GM18517 (cell line): ENCODE data around the gene PKLR.
A peak's percentile ranks its signal among the peaks of the same experiment; 100 is the strongest.
"Not testable (repeated sequence)": the region's sequence is repeated elsewhere in the genome, so short reads cannot be mapped to it uniquely, and the experiment has no call there.

ENCODE experiments used
- ATAC-seq: cut with Tn5 transposase; IDR thresholded peaks from one replicate; pipeline ENCODE4 v1.9.1; 2021; ENCODE audit warnings: mild to moderate bottlenecking, moderate library complexity; ENCODE audit not compliant: unreplicated experiment

PKLR gene

DNA sequence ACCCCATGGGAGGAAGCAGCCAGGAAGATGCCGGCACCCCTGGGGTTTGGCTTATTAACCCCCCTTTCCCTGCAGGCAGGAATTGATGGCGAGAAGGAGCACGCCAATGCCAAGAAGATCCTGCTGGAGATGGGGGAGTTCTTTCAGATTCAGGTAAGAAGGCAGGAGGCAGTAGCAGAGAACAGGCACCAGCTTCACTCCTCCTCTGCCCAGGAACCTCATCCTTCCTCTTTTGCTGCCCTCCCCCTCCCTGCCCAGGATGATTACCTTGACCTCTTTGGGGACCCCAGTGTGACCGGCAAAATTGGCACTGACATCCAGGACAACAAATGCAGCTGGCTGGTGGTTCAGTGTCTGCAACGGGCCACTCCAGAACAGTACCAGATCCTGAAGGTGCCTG lies 18.3 kb upstream of the PKLR start:
- no peak for ATAC-seq

DNA sequence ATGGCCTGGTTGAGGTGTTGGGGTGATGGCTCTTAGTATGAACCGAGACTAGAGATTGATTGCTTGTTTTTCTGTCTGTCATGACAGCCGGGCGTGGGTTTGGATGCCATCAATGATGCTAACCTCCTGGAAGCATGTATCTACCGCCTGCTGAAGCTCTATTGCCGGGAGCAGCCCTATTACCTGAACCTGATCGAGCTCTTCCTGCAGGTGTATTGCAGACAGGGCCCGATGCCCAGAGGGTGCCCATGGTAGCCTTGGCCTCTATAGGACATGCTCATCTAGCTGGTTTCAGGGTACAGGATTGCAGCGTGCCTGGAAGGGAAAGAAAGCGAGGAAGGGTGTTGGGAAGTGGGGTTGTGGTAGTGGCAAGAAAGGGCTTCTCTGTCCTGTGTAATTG lies 16.8 kb upstream of the PKLR start:
- ATAC-seq = no peak

DNA sequence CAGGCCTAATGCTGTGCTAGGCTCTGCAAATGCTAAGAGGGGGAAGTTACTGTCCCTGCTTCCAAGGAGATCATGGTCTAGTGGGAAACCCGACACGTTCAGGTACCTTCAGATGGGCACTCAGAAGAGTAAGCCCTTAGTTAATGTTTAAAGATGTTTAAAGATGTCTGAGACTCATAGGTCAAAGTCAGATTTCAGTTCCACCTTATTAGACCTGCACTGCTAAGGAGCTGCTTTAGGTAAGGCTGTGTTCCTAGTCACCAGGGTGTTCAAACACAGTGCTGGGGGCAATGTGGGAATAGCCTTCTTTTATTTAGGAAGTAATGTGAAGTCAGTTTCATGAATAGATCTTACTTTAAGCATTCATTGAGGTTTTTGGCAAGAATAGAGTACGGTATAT lies 15.7 kb upstream of the PKLR start:
- ATAC-seq = no peak

DNA sequence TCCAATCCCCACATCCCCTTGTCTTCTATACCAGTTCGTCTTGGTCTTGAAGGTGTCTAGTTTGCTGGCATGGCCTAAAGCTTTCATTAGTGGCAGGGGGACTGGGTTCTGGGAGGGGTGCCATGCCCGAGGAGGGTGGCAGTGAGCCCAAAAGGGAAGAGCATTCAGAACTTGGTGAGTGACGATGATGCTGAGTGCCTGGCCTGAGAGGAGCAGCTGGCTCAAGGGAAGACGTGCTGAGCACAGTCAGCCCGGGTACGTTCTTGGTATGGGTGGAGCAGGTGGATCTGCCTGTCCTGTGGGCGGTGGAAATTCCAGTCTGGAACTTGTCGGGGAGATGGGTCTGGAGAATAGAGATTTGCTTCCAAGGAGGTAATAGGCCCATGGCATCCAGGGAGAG lies 12.0 kb upstream of the PKLR start:
- no peak for ATAC-seq

DNA sequence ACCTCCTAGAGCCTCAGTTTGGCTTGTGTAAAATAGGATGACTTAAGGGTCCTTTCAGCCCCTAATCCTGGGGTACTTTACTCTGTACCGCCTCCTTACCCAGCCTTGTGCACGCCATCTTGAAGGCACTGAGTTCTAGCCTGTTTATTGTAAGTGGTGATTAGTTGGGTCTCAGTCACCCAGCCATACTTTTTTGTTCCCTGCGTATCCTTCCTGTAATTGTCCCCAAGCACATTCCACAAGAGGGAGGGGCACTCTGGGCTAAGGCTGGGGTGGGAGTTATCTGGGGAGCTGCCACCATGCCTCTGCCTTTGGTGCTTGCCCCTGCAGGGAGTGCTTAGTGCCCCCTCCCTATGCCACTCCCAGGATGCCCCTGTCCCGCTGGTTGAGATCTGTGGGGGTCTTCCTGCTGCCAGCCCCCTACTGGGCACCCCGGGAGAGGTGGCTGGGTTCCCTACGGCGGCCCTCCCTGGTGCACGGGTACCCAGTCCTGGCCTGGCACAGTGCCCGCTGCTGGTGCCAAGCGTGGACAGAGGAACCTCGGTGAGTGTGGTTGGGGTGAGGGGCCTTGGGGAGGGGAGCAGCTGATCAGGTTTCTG lies 8.3 kb upstream of the PKLR start:
- ATAC-seq = no peak

DNA sequence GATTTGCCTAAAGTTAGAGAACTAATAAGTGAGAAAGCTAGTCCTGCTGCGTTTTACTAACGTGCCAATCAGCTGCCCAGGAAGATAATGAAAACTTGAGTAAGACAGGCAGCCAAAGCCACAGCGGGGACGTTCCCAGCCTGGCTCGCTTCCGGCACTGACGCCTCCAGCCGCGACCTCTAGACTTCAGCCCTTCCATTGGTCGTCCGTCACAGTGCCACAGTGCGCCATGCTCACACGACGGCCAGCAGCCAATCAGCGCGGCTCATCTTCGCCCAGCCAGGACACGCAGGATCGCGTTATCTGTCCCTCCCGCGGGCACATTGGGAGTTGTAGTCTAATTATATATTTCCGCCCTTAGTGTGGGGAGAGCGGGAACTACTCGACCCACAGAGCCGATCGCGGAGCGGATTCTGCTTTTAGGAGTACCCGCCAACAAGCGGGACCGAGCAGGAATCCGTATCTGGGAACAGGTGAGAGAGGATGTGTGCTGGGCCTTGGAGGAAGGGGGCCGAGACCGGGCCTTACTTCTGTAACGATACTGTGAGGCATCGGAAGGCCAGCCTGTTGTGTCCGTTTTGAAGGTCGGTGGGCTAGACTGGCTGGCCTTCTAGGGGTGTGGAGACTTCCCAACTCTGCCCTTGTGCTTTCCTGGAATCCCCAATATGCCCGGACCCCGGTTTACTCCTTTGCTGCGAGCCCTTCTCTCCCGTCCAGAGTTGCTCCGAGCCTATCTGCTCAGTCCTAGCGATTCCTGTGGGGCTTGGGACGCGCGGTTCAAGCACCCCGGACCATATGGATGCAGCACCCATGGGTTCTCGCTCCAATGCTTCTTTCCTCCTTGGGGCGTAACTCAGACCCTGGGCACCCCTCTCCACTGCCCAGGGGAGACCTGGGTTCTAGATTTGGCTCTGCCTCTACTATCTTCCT lies 7.5 kb upstream of the PKLR start, which contains the start of gene FDPS:
Gene FDPS, plus strand, starts transcription at position 374 of the 930 bp plus-strand sequence. CDS start 924 bp downstream, outside the sequence.
- ATAC-seq = peak; percentile 91

DNA sequence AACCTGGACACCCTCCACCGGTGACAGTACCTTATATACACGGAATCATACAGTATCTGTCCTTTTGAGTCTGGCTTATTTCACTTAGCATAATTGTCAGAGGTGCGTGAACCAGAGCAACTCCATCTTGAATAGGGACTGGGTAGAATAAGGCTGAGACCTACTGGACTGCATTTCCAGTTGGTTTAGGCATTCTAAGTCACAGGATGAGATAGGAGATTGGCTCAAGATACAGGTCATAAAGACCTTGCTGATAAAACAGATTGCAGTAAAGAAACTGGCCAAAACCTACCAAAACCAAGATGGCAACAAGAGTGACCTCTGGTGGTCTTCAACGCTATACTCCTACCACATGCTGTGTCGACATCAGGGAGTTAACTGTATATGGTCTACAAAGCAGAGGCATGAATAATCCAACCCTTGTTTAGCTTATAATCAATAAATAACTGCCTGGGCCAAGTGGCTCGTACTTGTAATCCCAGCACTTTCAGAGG lies 6.1 kb upstream of the PKLR start:
- ATAC-seq = no peak

DNA sequence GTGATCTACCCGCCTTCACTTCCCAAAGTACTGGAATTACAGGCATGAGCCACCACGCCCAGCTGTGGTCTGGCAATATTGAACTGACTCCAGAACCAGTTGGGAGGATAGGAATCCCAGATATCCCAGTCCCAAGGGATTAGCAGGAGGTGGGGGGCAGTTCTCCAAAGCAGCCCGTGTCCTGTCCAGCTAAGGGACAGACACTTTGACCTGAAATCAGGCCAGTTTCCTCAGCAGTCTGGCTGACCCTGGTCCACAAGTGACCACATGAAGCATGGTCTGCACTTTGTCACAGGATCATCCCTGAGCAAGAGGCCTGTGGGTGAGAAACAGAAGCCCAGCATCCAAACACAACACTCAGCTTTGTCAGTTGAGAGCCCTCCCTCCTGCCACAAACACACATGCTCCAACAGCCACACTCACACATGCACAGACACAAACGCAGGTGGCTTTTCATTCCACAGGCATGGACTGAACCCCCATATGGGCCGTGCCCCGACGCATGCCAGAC lies 4.7 kb upstream of the PKLR start:
- no peak for ATAC-seq

DNA sequence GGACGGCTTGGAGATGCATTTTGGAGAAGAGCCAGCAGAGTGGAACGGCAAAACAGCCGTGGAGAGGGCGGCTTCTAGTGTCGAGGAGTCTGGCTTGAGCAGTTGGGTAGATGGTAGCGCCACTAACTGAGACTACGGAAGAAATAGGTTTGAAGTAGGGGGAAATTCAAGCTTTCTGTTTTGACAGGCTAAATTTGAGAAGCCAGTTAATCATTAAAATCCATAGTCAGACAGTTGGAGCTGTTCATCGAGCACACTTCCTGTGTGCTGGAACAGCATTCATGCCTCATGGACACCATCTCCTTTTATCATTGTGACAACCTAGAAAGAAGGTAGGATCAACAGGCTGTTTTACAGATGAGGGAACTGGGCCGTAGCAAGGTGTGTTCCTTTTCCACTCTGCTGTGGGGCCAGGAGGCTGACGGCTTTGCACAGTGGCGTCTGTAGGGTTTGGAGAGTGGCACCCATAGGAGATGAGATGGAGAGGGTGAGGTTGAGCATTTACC lies 3.4 kb upstream of the PKLR start:
- ATAC-seq = no peak

DNA sequence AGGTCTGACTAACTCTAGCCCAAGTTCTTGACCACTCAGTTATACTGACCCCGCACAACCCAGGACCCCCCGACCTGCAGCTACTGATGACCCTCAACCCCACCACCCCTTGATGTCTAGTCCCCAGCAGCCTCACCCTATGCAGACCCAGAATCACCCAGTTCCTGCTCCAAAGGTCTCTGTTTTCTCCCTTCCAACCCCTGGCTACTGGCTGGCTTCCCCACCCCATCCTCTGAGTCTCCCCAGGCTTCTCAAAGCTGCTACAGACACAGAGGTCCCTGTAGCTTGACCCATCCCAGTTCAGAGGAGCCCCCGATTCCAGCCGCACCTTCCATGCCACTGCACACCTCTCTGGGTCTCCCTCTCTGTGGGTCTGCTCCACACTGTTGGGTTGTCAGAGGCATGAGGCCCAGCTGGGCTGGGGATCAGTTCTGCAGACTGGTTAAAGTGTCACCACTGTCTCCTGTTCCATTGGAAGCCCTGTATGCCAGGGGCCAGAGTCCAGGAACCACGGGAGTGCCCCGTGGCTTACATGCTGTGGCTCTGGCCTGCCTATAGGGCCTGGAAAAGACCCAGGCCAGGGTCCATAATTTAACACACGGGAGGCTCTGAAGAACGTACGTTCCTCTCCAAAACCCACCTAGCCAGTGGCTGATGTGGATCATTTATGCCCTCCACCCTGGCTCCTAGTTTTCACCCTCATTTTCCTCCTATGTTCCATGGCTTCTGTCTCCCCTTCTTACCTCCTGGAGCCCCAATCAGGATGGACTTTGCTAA lies 497 bp downstream of the PKLR start:
- no peak for ATAC-seq

DNA sequence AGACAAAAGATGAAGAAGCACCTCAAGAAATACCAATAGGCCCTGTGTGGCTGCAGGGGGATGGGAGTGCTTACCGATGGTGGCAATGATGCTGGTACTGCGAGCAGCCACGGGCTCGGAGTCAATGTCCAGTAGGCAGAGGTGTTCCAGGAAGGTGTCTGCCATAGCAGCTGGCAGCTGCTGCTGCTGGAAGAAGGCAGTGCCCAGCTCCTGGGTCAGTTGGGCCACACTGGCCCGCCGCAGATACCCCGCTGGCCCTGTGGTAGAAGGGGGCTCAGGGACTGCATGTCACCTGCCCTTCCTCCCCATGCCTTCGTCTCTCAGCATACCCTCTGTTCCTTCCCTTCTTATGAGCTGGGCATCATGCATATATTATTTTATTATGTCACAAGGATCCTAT lies 1.2 kb downstream of the PKLR start:
- ATAC-seq = no peak

DNA sequence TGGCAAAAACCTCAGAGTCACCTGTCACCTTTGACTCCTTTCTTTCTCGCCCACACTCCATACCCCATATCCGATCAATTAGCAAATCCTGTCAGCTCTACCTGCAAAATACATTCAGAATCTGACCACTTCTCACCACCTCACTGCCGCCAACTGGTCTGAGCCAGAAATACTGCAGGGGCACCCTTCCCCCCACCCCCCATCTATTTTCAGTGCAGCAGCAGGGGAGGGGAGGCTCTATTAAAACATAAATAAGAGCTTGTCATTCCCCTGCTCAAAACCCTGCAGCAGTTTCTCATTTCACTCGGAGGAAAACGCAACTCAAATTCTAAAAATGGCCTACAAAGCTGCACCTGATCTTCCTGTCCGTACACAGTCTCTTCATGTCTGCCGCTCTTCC lies 3.9 kb downstream of the PKLR start:
- ATAC-seq = no peak

DNA sequence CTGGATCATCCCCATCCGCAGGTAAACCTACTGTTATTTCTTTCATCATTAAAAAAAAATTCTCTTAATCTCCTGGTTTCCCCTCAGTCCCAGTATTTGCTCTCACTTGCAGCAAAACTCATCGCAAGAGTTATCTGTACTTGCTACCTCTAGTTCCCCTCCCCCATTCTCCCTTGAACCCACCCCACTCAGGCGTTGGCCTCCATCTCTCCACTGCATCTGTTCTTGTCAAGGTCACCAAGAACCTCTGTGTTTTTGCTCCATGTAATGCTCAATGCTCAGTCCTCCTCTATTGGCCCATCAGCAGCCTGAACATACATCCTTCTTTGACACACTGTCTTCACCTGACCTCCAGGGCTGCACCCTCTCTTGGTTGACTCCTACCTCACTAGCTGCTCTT lies 4.6 kb downstream of the PKLR start:
- ATAC-seq = no peak

DNA sequence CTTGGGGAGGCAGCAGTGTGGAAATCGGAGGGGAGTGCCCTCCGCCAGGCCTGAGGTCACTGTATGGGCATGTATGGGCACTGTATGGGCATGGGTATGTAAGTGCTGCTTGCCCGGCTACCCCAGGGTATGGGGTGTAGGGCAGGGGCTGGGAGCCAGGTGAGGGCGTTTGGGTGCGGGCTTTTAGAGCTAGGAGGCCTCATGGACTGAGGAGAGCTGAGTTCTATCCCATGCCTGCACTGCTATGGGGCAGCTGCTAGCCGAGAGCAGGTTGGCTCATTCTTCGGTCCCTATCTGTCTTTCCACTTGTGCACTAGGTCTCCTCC lies 5.3 kb downstream of the PKLR start:
- no peak for ATAC-seq

DNA sequence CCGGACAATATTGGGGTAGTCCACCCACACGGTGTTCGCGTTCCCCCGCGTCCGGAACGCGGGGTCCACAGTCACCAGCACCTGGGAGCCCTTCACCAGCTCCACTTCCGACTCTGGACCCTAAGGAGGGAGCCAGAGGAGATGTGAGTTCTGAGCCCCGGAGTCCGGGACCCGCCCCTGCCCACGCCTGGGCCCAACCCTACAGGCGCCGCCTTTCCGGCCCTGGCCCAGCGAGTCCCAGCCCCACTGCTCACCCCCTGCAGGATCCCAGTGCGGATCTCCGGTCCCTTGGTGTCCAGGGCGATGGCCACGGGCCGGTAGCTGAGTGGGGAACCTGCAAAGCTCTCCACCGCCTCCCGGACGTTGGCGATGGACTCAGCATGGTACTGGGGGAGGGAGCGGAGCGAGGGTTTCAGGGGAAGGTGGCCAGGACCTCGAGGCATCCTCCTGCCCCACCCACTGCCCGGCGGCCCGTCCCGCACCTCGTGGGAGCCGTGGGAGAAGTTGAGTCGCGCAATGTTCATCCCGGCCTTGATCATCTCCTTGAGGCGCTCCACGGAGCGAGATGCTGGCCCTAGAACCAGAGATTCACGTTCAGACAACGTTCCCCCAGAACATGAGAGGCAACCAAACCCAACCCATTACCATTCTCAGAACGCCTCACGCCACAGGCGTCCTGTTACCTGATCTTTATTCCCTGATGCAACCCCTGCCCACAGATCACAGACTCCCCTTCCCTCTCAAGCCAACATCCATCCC lies 5.9 kb downstream of the PKLR start:
- ATAC-seq = no peak

DNA sequence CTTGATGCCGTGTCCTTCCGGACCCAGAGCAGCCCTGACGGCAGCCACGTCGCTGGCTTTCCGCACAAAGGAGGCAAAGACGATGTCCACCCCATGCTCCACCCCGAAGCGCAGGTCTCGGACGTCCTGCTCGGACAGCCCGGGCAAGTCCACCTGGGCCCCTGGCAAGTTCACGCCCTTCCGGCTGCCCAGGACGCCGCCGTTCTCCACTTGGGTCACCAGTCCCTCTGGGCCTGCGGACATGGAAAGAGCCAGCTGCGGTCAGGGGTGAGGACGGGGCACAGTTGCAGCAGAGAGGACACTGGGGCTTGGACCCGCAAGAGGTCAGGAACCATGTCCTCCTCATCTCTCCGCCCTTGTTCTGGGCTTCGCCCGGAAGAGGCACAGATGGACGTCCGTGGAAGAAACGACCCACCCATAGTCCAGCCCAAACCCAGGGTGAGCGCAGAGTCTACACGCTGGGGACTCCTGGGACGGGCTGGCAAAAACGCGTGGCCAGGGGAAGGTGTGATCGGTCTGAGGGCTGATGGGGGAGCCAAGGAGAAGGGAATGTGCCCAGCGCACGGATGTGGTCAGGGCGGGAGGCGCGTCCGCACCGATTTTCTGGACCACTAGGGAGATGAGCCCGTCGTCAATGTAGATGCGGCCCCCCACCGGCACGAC lies 6.6 kb downstream of the PKLR start:
- ATAC-seq = no peak

DNA sequence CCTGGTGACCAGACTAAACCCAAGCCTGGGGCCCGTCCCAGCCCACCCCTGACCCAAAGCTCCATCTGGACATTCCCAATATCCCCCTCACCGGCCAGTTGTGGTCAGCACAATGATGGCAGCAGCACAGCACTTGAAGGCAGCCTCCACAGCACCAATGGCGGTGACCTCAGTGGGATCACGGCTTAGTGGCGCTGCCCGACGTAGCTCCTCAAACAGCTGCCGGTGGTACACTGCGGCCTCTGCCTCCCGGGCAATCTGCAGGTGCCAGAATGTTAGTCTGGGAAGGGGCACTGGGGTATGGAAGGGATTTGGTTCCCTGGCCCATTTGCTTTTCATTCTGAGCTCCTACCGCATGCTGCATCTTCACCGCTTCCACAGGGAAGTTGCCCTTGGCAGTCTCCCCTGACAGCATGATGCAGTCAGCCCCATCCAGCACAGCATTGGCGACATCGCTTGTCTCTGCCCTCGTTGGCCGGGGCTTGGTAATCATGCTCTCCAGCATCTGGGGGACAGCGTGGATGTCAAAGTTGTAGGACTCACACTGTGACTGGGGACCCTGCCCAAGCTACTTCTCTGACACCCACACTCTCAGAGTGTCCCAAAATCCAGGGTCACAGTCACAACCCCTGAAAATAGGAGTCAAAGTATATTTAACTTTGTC lies 8.0 kb downstream of the PKLR start:
- ATAC-seq = no peak

DNA sequence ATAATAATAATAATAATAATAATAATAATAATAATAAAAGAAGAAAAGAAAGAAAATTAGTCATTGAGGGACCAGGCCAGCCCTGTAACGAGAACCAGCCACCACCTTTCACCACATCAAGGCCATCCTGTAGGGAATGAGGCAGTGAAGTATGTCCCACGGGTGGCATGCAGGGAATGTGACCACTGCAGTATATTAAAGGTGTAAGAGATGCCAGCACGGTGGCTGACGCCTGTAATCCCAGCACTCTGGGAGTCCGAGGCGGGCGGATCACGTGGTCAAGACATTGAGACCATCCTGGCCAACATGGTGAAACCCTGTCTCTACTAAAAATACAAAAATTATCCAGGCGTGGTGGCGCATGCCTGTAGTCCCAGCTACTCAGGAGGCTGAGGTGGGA lies 10.2 kb downstream of the PKLR start:
- ATAC-seq = not testable (repeated sequence)

DNA sequence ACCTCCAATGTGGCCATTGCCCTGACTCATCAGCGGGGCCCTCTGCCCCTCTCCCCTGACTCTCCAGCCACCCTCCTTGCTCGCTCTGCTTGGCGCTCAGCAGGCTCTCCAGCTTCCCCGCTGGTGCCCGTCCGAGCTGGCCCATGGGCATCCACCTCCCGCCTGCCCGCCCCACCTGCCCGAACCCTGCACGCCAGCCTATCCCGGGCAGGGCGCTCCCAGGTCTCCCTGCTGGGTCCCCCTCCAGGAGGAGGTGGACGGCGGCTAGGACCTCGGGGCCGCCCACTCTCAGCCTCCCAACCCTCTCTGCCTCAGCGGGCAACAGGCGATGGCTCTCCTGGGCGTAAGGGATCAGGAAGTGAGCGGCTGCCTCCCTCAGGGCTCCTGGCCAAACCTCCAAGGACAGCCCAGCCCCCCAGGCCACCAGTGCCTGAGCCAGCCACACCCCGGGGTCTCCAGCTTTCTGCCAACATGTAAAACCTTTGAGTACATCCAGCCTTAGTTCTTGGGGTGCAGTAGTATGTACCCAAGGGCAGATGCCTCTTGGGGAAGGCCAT lies 13.2 kb downstream of the PKLR start:
- ATAC-seq = no peak
